COLO668 (cell line): ENCODE data around the gene DDC.
"Not testable (repeated sequence)": the region's sequence is repeated elsewhere in the genome, so short reads cannot be mapped to it uniquely, and the experiment has no call there.

Experiments
- DNase-seq: peaks from one replicate; lab custom pipeline; 2025; ENCODE audit not compliant: unreplicated experiment; lab: John Stamatoyannopoulos, UW

DDC gene

GRCh38 chr7:50529093-50529862 lies 35.9 kb downstream of the DDC start:
- no peak for DNase-seq

- DNase-seq = no peak
Observed at GRCh38 chr7:50528266-50529092, 36.7 kb downstream of the DDC start.

GRCh38 chr7:50519350-50519749 lies 45.9 kb downstream of the DDC start:
- not testable (repeated sequence) for DNase-seq

- no peak for DNase-seq
Observed at GRCh38 chr7:50513166-50513871, 51.9 kb downstream of the DDC start.

- no peak for DNase-seq
Observed at GRCh38 chr7:50512384-50512783, 52.8 kb downstream of the DDC start.

GRCh38 chr7:50509459-50509858 lies 55.7 kb downstream of the DDC start:
- DNase-seq = no peak

- DNase-seq = no peak
Observed at GRCh38 chr7:50508471-50508943, 56.7 kb downstream of the DDC start.

DNA sequence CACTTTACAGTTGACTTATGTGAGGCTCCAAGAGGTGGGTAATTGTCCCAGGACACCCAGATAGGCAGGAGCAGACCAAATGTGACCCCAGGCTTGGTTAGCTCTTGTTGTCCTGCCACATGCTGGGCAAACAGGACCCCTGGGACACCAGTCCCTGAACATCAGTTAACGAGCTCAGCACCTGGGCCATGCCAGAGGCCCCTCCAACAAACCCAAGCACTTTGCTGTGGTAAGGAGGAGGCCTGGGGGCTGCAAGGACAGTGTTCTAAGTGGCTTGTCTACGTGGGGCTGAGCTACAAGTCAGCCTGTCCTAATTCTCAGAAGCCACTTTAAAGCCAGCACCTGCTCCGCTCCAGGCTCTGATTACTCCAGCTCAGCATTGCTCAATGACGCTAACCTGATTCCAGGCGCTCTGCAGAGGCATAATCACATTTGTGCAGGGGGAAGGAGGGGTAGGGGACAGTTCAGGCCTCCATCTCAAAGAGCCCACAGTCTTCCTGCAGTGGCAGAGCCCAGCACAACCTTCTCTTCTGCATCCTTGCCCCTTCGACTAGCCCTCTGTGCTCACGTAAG lies 57.2 kb downstream of the DDC start:
- no peak for DNase-seq

DNA sequence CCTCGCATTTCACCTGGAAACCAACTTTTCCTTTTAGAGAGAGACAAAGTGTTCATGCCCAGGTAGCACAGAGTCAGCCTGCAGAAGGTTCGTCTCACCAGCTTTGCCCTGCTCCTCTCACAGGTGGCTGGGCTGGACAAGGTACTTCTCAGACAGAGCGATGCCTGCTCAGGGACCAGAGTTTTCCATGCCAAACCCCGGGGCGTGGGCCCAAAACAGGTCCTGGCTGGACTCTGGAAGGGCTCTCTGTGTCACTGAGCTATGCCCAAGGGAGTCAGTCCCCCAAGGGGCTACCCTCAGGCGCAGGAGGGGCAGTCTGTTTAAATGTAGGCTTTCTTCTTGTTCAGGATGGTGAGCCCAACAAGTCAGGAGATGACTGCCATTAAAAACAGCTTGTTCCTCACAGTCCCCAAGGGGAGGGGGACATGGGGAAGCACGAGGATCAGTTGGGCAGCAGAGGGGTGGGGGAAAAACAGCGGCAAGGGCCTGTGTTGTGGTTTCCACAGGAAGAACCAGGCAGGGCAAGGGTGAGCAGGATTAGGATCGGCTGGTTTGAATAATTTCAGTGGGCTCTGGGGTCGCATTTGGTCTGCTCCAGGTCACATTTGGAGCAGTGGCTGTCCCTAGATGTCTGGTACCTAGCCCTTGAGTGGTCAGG lies 59.5 kb downstream of the DDC start:
- no peak for DNase-seq

- DNase-seq = no peak
Observed at GRCh38 chr7:50504646-50505546, 60.3 kb downstream of the DDC start.

- DNase-seq = no peak
Observed at GRCh38 chr7:50502947-50503346, 62.3 kb downstream of the DDC start.

GRCh38 chr7:50502001-50502684 lies 63.1 kb downstream of the DDC start:
- DNase-seq = peak; percentile 47

GRCh38 chr7:50499092-50499491 lies 66.1 kb downstream of the DDC start:
- DNase-seq = no peak

DNA sequence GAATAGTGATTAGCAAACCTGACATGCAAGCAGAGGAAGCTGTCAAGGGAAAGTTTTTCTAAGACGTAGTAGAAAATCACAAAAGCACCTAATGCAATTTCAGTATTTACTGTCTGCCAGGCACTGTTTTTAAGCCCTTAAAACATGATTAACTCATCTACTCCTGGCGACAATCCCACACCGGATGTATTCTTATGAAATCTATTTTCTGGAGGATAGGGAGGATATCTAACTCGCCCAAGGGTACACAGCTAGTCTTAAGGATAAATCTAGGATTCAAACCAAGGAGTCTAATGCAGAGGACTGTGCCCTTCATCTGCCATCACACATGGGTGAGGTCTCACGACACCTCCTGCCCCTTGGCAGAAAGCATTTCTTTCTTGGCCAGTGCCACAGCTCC lies 67.2 kb downstream of the DDC start:
- DNase-seq = no peak

DNA sequence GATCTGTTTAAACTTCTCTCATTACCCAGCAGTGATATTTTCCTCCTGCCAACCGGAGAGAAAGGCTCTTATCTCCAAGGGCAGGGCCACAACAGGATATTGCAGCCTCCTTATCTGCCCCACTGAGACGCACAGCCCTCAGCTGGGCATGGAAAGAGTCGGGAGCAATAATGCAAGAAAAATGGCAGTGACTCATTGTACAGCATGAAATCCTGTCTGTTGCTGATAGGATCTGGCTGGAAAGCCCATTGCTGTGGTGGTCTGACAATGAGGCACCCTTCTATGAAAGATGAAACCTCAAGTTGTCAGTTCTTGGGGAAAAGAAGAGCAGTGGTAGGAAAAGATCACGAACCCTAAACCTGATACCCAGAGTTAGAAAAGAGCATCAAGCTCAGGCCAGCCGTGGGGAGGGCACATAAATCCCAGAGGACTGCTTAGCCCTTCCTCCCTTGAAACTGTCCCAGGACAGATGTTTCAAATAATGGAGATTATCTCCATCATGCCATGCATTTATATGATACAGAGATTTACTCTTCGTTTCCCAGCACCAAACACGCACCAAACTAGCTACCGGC lies 68.0 kb downstream of the DDC start:
- no peak for DNase-seq

DNA sequence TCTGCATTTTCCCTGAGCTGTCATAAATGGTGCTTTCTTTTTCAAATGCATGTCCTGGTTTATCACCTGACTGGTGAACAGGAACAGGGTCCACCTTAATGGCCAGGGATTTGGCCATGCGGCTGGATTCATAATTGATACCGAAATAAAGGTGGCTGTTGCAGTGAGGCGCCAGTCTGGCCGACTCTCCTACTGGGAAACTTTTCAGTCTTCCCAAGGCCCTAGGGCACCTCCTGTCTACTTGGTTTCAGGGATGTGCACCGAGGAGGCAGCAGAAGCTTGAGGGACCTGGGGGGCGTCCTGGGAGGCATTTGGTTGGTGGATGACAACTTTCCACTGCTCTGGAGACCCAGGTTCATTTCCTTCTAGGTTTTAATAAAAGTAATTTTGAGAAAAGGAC lies 68.6 kb downstream of the DDC start:
- no peak for DNase-seq

- no peak for DNase-seq
Observed at GRCh38 chr7:50495746-50496145, 69.5 kb downstream of the DDC start.

- DNase-seq = no peak
Observed at GRCh38 chr7:50492770-50493519, 72.3 kb downstream of the DDC start.
